K562 (cell line): Measurements from ENCODE around the gene PRDM16.

Experiments used
- CHD2 ChIP-seq: IDR thresholded peaks from 2 replicates; pipeline ENCODE4 v1.6.1; 2011; ENCODE audit warnings: low read depth, low read length
- CTCF ChIP-seq, 3 experiments: IDR thresholded peaks in 2 of 3; conservative IDR thresholded peaks in 1 of 3; 2 replicates each; pipeline ENCODE4 v1.5.1; 2011 to 2012; ENCODE audit warnings: low read length in 3 of 3, mild to moderate bottlenecking in 3 of 3, control low read depth in 2 of 3, improper control_type of control experiment in 1 of 3, inconsistent platforms in 1 of 3, low read depth in 1 of 3, mixed read lengths in 1 of 3, moderate library complexity in 1 of 3; ENCODE audit not compliant: insufficient read depth in 2 of 3
- ERF ChIP-seq: fragments of 450-650 bp; formaldehyde crosslinking; IDR thresholded peaks from 2 replicates; pipeline ENCODE4 v1.4.0; 2020; ENCODE audit warnings: mild to moderate bottlenecking, mixed read lengths
- FOXA1 ChIP-seq: fragments of 450-650 bp; IDR thresholded peaks from 2 replicates; pipeline ENCODE4 v1.6.1; 2016; ENCODE audit warnings: mild to moderate bottlenecking, borderline replicate concordance
- FOXK2 ChIP-seq, 2 experiments: fragments of 450-650 bp; IDR thresholded peaks in 1 of 2; conservative IDR thresholded peaks in 1 of 2; 2 replicates each; pipeline ENCODE4 v1.6.1; 2016; ENCODE audit warnings: low read depth in 2 of 2, mild to moderate bottlenecking in 1 of 2
- TEAD1 ChIP-seq, 2 experiments: fragments of 450-650 bp in 1 of 2; sonication (generic) in 1 of 2; formaldehyde crosslinking; IDR thresholded peaks; 2 replicates each; pipeline versions ENCODE4 v1.4.0 to v1.8.0; 2020 to 2022; ENCODE audit warnings: mild to moderate bottlenecking in 2 of 2, missing genetic modification reagents in 1 of 2
- ZFX ChIP-seq: sonication (generic); formaldehyde crosslinking; IDR thresholded peaks from 2 replicates; pipeline ENCODE4 v1.8.0; 2022; ENCODE audit warnings: mild to moderate bottlenecking, missing genetic modification reagents, moderate library complexity
- ZNF316 ChIP-seq: fragments of 450-650 bp; IDR thresholded peaks from 2 replicates; pipeline ENCODE4 v1.6.1; 2016

GRCh38 chr1:3485016-3485415, 416.0 kb downstream of the PRDM16 start:
- no peak for TF ChIP-seq CTCF (IDR thresholded peaks at IDR 0.05 in 2 of 3, conservative IDR thresholded peaks at IDR 0.05 in 1 of 3; ENCODE audit: insufficient read depth in 2 of 3, low read depth in 1 of 3, low read length in 3 of 3)
- no peak for TF ChIP-seq ZFX (CRISPR knock-in tag)
- no peak for TF ChIP-seq FOXA1
- no peak for TF ChIP-seq CHD2
- no peak for TF ChIP-seq FOXK2 (conservative IDR thresholded peaks at IDR 0.05 in 1 of 2, IDR thresholded peaks at IDR 0.05 in 1 of 2; ENCODE audit: low read depth in 2 of 2)
- no peak for TF ChIP-seq ZNF316
- TF ChIP-seq ERF (CRISPR knock-in tag) = no peak
- TF ChIP-seq TEAD1 (CRISPR knock-in tag; IDR thresholded peaks at IDR 0.05) = no peak
